Ascending aorta (tissue), 2 donors: ENCODE results near the gene ITGB1. TPM values are rescaled to one million over a fixed set of nuclear protein-coding genes. Genes with fewer than 3 reads are reported as not detected.
"Not testable (repeated sequence)": the region's sequence is repeated elsewhere in the genome, so short reads cannot be mapped to it uniquely, and the experiment has no call there.

Experiments used
- DNase-seq, 2 donors: peaks; one replicate each; pipeline ENCODE4 v3.0.0-alpha.2; 2019; ENCODE audit warnings: low spot score in 2 of 2
- H3K27ac ChIP-seq, 2 donors: fragments of 200-600 bp; sonication (generic); one replicate each; pipeline ENCODE4 v1.5.1; 2016 to 2017; ENCODE audit warnings: mild to moderate bottlenecking in 1 of 2
- H3K27me3 ChIP-seq: fragments of 200-600 bp; sonication (generic); one replicate; pipeline ENCODE4 v1.5.1; 2017
- H3K36me3 ChIP-seq, 2 donors: fragments of 200-600 bp; sonication (generic); one replicate each; pipeline ENCODE4 v1.5.1; 2016
- H3K4me1 ChIP-seq, 2 donors: fragments of 200-600 bp; sonication (generic); one replicate each; pipeline ENCODE4 v1.5.1; 2016 to 2017; ENCODE audit warnings: mild to moderate bottlenecking in 1 of 2
- H3K4me3 ChIP-seq, 2 donors: fragments of 200-600 bp; sonication (generic); one replicate each; pipeline ENCODE4 v1.5.1; 2016 to 2017; ENCODE audit warnings: mild to moderate bottlenecking in 1 of 2
- H3K9me3 ChIP-seq, 2 donors: fragments of 200-600 bp; sonication (generic); one replicate each; pipeline ENCODE4 v1.5.1; 2016
- CTCF ChIP-seq, 3 experiments: fragments of 200-600 bp in 2 of 3; fragments of 450-650 bp in 1 of 3; sonication (generic) in 2 of 3; IDR thresholded peaks; one replicate each; pipeline ENCODE4 v1.5.1; 2016 to 2019; ENCODE audit warnings: antibody characterized with exemption in 3 of 3, mild to moderate bottlenecking in 1 of 3, moderate library complexity in 1 of 3
- intact Hi-C: fragments of 100-400 bp; cut with DNase I; formaldehyde crosslinking; loops from one replicate; pipeline ENCODE4 v1.15.1; 2023
- total RNA-seq: library from RNA; depleted of rRNA; stranded (reverse); fragments of >200 nt; gene quantifications from one replicate; pipeline ENCODE4 v1.1.0, GENCODE V29; 2016

The ITGB1 gene
- total RNA-seq, 1 donor from 2014 or later = 569 TPM

- Histone ChIP-seq H3K4me1 (peaks cover 0 to 8% of the 10 kb centered on the region in 2 donors), H3K27me3 (no peaks in the 10 kb centered on the region), H3K27ac (peak overlapping the region; percentile 9 to 51), H3K9me3 (peaks cover 0 to 8% of the 10 kb centered on the region in 2 donors), H3K4me3 (no peak overlapping the region), H3K36me3 (no peaks in the 10 kb centered on the region)
- no peak for TF ChIP-seq CTCF (IDR thresholded peaks at IDR 0.05)
- intact Hi-C loops = no loop called here
- DNase-seq = no peak
These were observed 37.7 kb upstream of the ITGB1 start for GRCh38 chr10:32995751-32996150.

GRCh38 chr10:32995066-32995622 lies 37.1 kb upstream of the ITGB1 start:
- Histone ChIP-seq H3K27me3 (no peaks in the 10 kb centered on the region), H3K9me3 (peaks cover 0 to 8% of the 10 kb centered on the region in 2 donors), H3K4me3 (no peak overlapping the region), H3K27ac (peak overlapping the region; percentile 9 to 51), H3K36me3 (no peaks in the 10 kb centered on the region), H3K4me1 (peaks cover 0 to 8% of the 10 kb centered on the region in 2 donors)
- no peak for TF ChIP-seq CTCF (IDR thresholded peaks at IDR 0.05)
- intact Hi-C loops = no loop called here
- DNase-seq = no peak

- H3K27me3 ChIP-seq, H3K36me3 ChIP-seq, H3K27ac ChIP-seq, intact Hi-C loops, H3K9me3 ChIP-seq, H3K4me3 ChIP-seq, DNase-seq, H3K4me1 ChIP-seq: not testable (repeated sequence)
These were observed 36.6 kb upstream of the ITGB1 start for GRCh38 chr10:32994632-32995031.

- intact Hi-C loops, H3K4me3 ChIP-seq, DNase-seq, H3K4me1 ChIP-seq, H3K36me3 ChIP-seq, H3K27me3 ChIP-seq, H3K9me3 ChIP-seq: not testable (repeated sequence)
- H3K27ac ChIP-seq = peak overlapping the region; percentile 56 to 59
These were observed 34.3 kb upstream of the ITGB1 start for GRCh38 chr10:32992310-32992709.

GRCh38 chr10:32990811-32991210 lies 32.8 kb upstream of the ITGB1 start:
- no peak for DNase-seq
- intact Hi-C loops = no loop called here
- H3K4me3 ChIP-seq = no peak overlapping the region
- peaks cover 0 to 8% of the 10 kb centered on the region in 2 donors for H3K4me1 ChIP-seq
- no peaks in the 10 kb centered on the region for H3K36me3 ChIP-seq
- H3K27me3 ChIP-seq = no peaks in the 10 kb centered on the region
- no peaks in the 10 kb centered on the region for H3K9me3 ChIP-seq
- no peak for TF ChIP-seq CTCF (IDR thresholded peaks at IDR 0.05)
- H3K27ac ChIP-seq = no peak overlapping the region

- Histone ChIP-seq H3K27me3 (no peaks in the 10 kb centered on the region), H3K9me3 (no peaks in the 10 kb centered on the region), H3K4me1 (peaks cover under 1 to 8% of the 10 kb centered on the region in 2 donors), H3K4me3 (no peak overlapping the region), H3K36me3 (no peaks in the 10 kb centered on the region), H3K27ac (no peak overlapping the region)
- no peak for TF ChIP-seq CTCF (IDR thresholded peaks at IDR 0.05)
- intact Hi-C loops = no loop called here
- no peak for DNase-seq
These were observed 30.6 kb upstream of the ITGB1 start for GRCh38 chr10:32988604-32989003.

GRCh38 chr10:32987172-32987571 lies 29.1 kb upstream of the ITGB1 start:
- intact Hi-C loops = no loop called here
- H3K4me1 ChIP-seq = peaks cover 3 to 5% of the 10 kb centered on the region in 2 donors

More at GRCh38 chr10:32987172-32987571, 29.1 kb upstream of the ITGB1 start:
- H3K27me3 ChIP-seq = no peaks in the 10 kb centered on the region
- no peaks in the 10 kb centered on the region for H3K9me3 ChIP-seq
- H3K36me3 ChIP-seq = no peaks in the 10 kb centered on the region
- no peak for TF ChIP-seq CTCF (IDR thresholded peaks at IDR 0.05)
- DNase-seq = no peak
- no peak overlapping the region for H3K27ac ChIP-seq
- no peak overlapping the region for H3K4me3 ChIP-seq
